Measurements from ENCODE around the gene MMP19. TPM values are rescaled to one million over a fixed set of nuclear protein-coding genes. Genes with fewer than 3 reads are reported as not detected.
A peak's percentile ranks its signal among the peaks of the same experiment; 100 is the strongest.

Gene MMP19
- total RNA-seq, 1 donor from 2014 or later, result 0.53 TPM

DNA sequence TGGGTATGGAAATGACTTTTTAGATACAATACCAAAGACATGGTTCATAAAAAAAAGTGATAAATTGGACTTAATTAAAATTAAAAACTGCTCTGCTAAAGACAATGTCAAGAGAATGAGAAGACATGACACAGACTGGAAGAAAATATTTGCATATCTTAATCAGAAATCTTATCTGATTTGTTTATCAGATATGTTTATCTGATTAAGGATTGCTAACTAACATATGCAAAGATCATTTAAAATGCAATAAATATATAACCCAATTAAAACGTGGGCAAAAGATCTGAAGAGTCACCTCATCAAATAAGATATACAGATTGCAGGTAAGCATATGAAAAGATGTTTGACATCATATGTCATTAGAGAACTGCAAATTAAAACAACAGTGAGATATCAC is 10.0 kb upstream of the MMP19 start:
- H3K36me3 ChIP-seq (ENCODE audit: control insufficient read depth, insufficient read depth, low read length), result no peaks in the 10 kb centered on the region
- no peak overlapping the region for H3K4me3 ChIP-seq (ENCODE audit: low read depth, low read length)
- DNase-seq (ENCODE audit: low read depth) (no peak), FAIRE-seq (no peak)
- no peaks in the 10 kb centered on the region for H3K27me3 ChIP-seq (ENCODE audit: control insufficient read depth, insufficient read depth, low read length)
- no peak for TF ChIP-seq CTCF (IDR thresholded peaks at IDR 0.05; ENCODE audit: insufficient read depth, low read length, severe bottlenecking)

DNA sequence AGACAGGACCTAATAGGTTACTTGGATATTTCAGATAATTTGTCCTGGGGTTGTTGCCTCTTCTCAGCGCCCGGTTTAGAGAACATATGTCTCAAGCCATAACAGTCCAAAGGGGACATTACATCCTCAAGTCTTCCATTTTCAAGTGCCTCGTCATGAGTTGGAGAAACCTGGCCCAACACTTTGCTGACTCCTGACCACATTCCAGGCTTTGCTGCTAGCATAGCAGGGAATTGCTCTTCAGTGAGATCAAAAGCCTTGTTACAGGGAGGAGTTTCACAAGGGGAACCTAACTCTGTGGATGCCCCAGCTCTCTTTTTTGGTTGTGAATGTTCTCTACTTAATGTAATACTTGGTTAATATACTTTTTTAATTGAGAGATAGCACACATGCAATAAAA is 8.2 kb upstream of the MMP19 start:
- H3K27me3 ChIP-seq (ENCODE audit: control insufficient read depth, insufficient read depth, low read length), result no peaks in the 10 kb centered on the region
- TF ChIP-seq CTCF (IDR thresholded peaks at IDR 0.05; ENCODE audit: insufficient read depth, low read length, severe bottlenecking), result no peak
- H3K36me3 ChIP-seq (ENCODE audit: control insufficient read depth, insufficient read depth, low read length), result no peaks in the 10 kb centered on the region
- DNase-seq (ENCODE audit: low read depth) (no peak), FAIRE-seq (no peak)
- no peak overlapping the region for H3K4me3 ChIP-seq (ENCODE audit: low read depth, low read length)

GRCh38 chr12:55850401-55850800 is 7.7 kb upstream of the MMP19 start:
- DNase-seq (ENCODE audit: low read depth) (no peak), FAIRE-seq (no peak)
- Histone ChIP-seq H3K4me3 (ENCODE audit: low read depth, low read length) (no peak overlapping the region), H3K27me3 (ENCODE audit: control insufficient read depth, insufficient read depth, low read length) (no peaks in the 10 kb centered on the region), H3K36me3 (ENCODE audit: control insufficient read depth, insufficient read depth, low read length) (no peaks in the 10 kb centered on the region)
- no peak for TF ChIP-seq CTCF (IDR thresholded peaks at IDR 0.05; ENCODE audit: insufficient read depth, low read length, severe bottlenecking)

DNA sequence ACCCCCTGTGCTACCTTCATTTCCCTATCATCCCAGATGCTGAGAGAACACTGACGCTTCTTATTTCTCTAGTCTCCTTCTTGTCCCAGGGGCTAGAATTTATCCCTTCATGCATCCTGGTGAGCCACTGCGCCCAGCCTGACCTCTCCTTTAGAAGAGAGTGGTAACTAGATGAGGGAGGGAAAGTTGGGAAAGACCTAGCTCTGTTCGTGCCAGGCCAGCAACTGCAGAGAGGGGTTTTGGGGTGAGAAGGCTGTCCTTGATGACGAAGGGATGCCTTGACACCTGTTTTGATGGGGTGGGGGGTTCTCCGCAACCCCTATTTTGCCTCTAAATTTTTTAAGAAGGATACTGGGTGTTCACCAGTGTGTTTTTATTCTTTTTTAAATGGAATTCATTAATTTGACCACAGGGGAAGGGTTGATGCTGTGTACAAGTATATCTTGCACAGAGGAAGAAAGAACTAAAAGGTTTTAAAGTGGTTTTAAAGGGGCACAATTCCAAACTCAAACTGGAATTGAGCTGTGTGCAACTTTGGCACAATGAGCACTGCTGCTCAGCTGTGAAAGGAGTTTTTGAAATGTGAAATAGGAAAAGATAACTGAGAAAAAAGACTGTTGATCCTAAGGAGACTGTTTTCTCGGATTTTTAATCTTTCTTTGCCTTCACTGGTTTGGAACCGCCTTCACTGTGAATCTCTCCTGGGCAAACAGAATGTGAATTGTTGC is 7.0 kb upstream of the MMP19 start:
- DNase-seq (ENCODE audit: low read depth), result no peak
- no peak for TF ChIP-seq CTCF (IDR thresholded peaks at IDR 0.05; ENCODE audit: insufficient read depth, low read length, severe bottlenecking)
- FAIRE-seq, result no peak
- Histone ChIP-seq H3K4me3 (ENCODE audit: low read depth, low read length) (no peak overlapping the region), H3K27me3 (ENCODE audit: control insufficient read depth, insufficient read depth, low read length) (no peaks in the 10 kb centered on the region), H3K36me3 (ENCODE audit: control insufficient read depth, insufficient read depth, low read length) (no peaks in the 10 kb centered on the region)

- Histone ChIP-seq H3K27me3 (ENCODE audit: control insufficient read depth, insufficient read depth, low read length) (no peaks in the 10 kb centered on the region), H3K4me3 (ENCODE audit: low read depth, low read length) (no peak overlapping the region)
- no peak for FAIRE-seq
Observed at GRCh38 chr12:55847603-55848291, 5.0 kb upstream of the MMP19 start.

More at GRCh38 chr12:55847603-55848291, 5.0 kb upstream of the MMP19 start:
- DNase-seq (ENCODE audit: low read depth), result peak; percentile 95
- H3K36me3 ChIP-seq (ENCODE audit: control insufficient read depth, insufficient read depth, low read length), result no peaks in the 10 kb centered on the region
- TF ChIP-seq CTCF (IDR thresholded peaks at IDR 0.05; ENCODE audit: insufficient read depth, low read length, severe bottlenecking), result no peak
